HAP-1 (cell line): ENCODE measurements around the gene STK32B.

ENCODE experiments used
- DNase-seq, 2 experiments: peaks; one replicate each; pipeline ENCODE4 v3.0.0-alpha.2; 2016 to 2020; ENCODE audit warnings: low spot score in 2 of 2
- H3K27me3 ChIP-seq: fragments of 250-450 bp; sonication (Bioruptor Pico); 2 replicates; pipeline ENCODE4 v1.5.1; 2020; ENCODE audit warnings: low read depth, mild to moderate bottlenecking, moderate library complexity
- H3K36me3 ChIP-seq: fragments of 250-450 bp; sonication (Bioruptor Pico); replicated peaks from 2 replicates; pipeline ENCODE4 v1.5.1; 2020; ENCODE audit warnings: mild to moderate bottlenecking
- H3K4me1 ChIP-seq: fragments of 250-450 bp; sonication (Bioruptor Pico); 2 replicates; pipeline ENCODE4 v1.5.1; 2020; ENCODE audit warnings: mild to moderate bottlenecking
- H3K4me3 ChIP-seq: fragments of 250-450 bp; sonication (Bioruptor Pico); 2 replicates; pipeline ENCODE4 v1.5.1; 2020; ENCODE audit warnings: mild to moderate bottlenecking, moderate library complexity
- H3K9me3 ChIP-seq: fragments of 250-450 bp; sonication (Bioruptor Pico); 2 replicates; pipeline ENCODE4 v1.5.1; 2020; ENCODE audit warnings: mild to moderate bottlenecking, moderate library complexity
- in situ Hi-C: fragments of 300-500 bp; cut with MboI; formaldehyde crosslinking; loops from 3 replicates; pipeline ENCODE4 v1.14.3; 2020; ENCODE audit warnings: low sequenced_read_pairs, inconsistent platforms, mixed read lengths

Gene STK32B

DNA sequence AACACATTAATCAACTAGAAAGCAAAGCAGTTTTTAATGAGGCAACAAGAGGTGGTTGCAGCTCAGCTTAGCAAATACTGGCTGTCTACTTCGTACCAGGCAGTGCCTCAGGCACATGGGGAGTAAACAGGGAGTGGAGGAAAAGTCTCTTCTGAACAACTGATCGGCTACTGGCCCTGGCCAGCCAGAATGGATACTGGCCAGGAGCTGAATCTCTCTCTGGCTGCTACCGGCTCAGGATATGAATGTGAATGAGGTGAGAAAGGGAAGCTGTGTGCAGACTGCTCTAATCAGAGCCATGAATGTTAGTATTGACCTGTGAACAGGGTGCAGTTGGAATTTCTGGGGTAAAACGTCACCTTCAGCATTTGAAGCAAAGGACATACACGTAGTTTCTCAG lies 77.3 kb downstream of the STK32B start:
- in situ Hi-C loops = no loop called here
- Histone ChIP-seq H3K4me3 (no peak overlapping the region), H3K36me3 (no peaks in the 10 kb centered on the region), H3K9me3 (no peaks in the 10 kb centered on the region), H3K27me3 (no peaks in the 10 kb centered on the region), H3K4me1 (no peaks in the 10 kb centered on the region)
- DNase-seq = no peak

- in situ Hi-C loops = no loop called here
- DNase-seq = no peak
- no peak overlapping the region for H3K4me3 ChIP-seq
- H3K36me3 ChIP-seq = no peaks in the 10 kb centered on the region
- H3K27me3 ChIP-seq = no peaks in the 10 kb centered on the region
- no peaks in the 10 kb centered on the region for H3K9me3 ChIP-seq
- no peaks in the 10 kb centered on the region for H3K4me1 ChIP-seq
These were observed 81.9 kb downstream of the STK32B start for GRCh38 chr4:5133201-5133600.

GRCh38 chr4:5133933-5134594 lies 82.8 kb downstream of the STK32B start:
- H3K27me3 ChIP-seq = no peaks in the 10 kb centered on the region
- no peaks in the 10 kb centered on the region for H3K9me3 ChIP-seq
- H3K4me1 ChIP-seq = no peaks in the 10 kb centered on the region
- DNase-seq = no peak
- in situ Hi-C loops = no loop called here
- H3K4me3 ChIP-seq = no peak overlapping the region
- no peaks in the 10 kb centered on the region for H3K36me3 ChIP-seq

GRCh38 chr4:5134620-5135019 lies 83.3 kb downstream of the STK32B start:
- no peak overlapping the region for H3K4me3 ChIP-seq
- DNase-seq = no peak
- no peaks in the 10 kb centered on the region for H3K36me3 ChIP-seq
- no peaks in the 10 kb centered on the region for H3K27me3 ChIP-seq
- in situ Hi-C loops = no loop called here
- H3K9me3 ChIP-seq = no peaks in the 10 kb centered on the region
- H3K4me1 ChIP-seq = no peaks in the 10 kb centered on the region

DNA sequence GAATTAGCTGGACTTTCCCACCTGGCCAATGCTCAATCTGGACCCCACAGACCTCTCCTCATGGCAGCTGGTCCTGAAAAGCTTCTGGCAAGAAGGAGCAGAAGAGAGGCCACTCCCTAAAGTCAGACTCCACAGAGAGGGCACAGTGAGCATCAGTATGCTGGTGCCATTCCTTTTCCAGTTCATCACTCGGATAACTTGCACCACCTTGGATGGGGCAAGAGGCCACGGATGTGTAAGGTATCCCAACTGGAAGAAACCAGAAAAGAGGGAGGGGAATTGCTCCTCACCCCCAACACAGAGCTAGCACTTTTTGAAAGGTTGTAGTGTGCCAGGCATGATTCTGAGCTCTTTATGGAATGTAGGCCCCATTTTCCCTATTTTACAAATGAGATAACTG lies 85.9 kb downstream of the STK32B start:
- Histone ChIP-seq H3K4me1 (no peaks in the 10 kb centered on the region), H3K27me3 (no peaks in the 10 kb centered on the region), H3K36me3 (no peaks in the 10 kb centered on the region), H3K9me3 (no peaks in the 10 kb centered on the region), H3K4me3 (no peak overlapping the region)
- in situ Hi-C loops = no loop called here
- DNase-seq = no peak

- no peaks in the 10 kb centered on the region for H3K4me1 ChIP-seq
- H3K27me3 ChIP-seq = no peaks in the 10 kb centered on the region
- DNase-seq = no peak
- H3K9me3 ChIP-seq = no peaks in the 10 kb centered on the region
- in situ Hi-C loops = no loop called here
- no peak overlapping the region for H3K4me3 ChIP-seq
- no peaks in the 10 kb centered on the region for H3K36me3 ChIP-seq
These were observed 86.6 kb downstream of the STK32B start for GRCh38 chr4:5137927-5138326.

GRCh38 chr4:5138389-5138788 lies 87.1 kb downstream of the STK32B start:
- Histone ChIP-seq H3K36me3 (no peaks in the 10 kb centered on the region), H3K9me3 (no peaks in the 10 kb centered on the region), H3K4me3 (no peak overlapping the region), H3K4me1 (no peaks in the 10 kb centered on the region), H3K27me3 (no peaks in the 10 kb centered on the region)
- in situ Hi-C loops = no loop called here
- DNase-seq = no peak

DNA sequence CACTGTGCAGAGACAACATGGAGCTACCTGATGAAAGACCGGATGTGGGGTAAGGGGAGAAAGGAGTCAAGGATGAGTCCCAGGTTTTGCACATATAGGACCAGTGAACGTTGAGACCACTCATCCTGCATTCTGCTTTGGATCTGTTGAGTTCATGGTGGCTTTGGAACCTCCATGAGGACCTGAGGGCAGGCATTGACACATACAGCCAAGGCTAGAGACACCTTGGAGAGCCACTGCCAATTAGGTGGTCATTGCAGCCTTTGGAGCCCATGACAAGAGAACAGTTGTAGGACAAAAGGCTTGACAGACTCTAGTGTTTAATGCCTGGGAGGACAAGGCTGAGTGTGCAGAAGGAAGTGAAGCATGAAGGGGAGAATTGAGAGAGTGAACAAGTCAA lies 87.9 kb downstream of the STK32B start:
- Histone ChIP-seq H3K4me3 (no peak overlapping the region), H3K27me3 (no peaks in the 10 kb centered on the region), H3K4me1 (no peaks in the 10 kb centered on the region), H3K9me3 (no peaks in the 10 kb centered on the region), H3K36me3 (no peaks in the 10 kb centered on the region)
- in situ Hi-C loops = no loop called here
- DNase-seq = no peak

GRCh38 chr4:5141802-5142201 lies 90.5 kb downstream of the STK32B start:
- Histone ChIP-seq H3K4me3 (no peak overlapping the region), H3K27me3 (no peaks in the 10 kb centered on the region; the same call in 1 of the 2 replicates), H3K36me3 (no peaks in the 10 kb centered on the region), H3K4me1 (no peaks in the 10 kb centered on the region), H3K9me3 (no peaks in the 10 kb centered on the region)
- DNase-seq = no peak
- in situ Hi-C loops = no loop called here

- no peaks in the 10 kb centered on the region; the same call in 1 of the 2 replicates for H3K27me3 ChIP-seq
- H3K4me1 ChIP-seq = no peaks in the 10 kb centered on the region
- in situ Hi-C loops = no loop called here
- H3K36me3 ChIP-seq = no peaks in the 10 kb centered on the region
- no peak overlapping the region for H3K4me3 ChIP-seq
- no peaks in the 10 kb centered on the region for H3K9me3 ChIP-seq
- peak in 1 of 2 experiments; percentile 33 for DNase-seq
These were observed 91.4 kb downstream of the STK32B start for GRCh38 chr4:5142726-5143125.

- H3K4me3 ChIP-seq = no peak overlapping the region
- no peak for DNase-seq
- no peaks in the 10 kb centered on the region; the same call in 1 of the 2 replicates for H3K27me3 ChIP-seq
- in situ Hi-C loops = no loop called here
- no peaks in the 10 kb centered on the region for H3K9me3 ChIP-seq
- no peaks in the 10 kb centered on the region for H3K4me1 ChIP-seq
- H3K36me3 ChIP-seq = no peaks in the 10 kb centered on the region
These were observed 92.1 kb downstream of the STK32B start for GRCh38 chr4:5143306-5143861.

DNA sequence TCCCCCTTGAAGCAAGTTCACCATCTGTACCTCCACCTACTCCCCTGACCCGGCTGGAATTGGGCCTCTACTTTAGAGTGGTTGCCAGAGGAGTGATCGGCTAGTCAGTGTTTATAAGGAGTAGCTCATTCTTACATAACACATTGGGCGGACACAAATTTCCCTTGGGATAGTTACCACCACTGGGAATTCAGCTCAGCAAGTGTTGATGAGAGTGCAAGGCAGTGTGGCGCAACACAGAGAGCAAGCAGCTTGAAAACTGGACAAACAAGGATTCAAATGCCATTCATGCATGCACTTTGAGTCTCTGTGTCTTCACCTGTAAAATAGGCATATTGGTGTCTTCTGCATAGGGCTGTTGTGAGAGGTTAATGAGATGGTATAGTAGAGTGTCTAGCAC lies 92.7 kb downstream of the STK32B start:
- H3K36me3 ChIP-seq = no peaks in the 10 kb centered on the region
- H3K9me3 ChIP-seq = no peaks in the 10 kb centered on the region
- no peaks in the 10 kb centered on the region for H3K4me1 ChIP-seq
- H3K4me3 ChIP-seq = no peak overlapping the region
- in situ Hi-C loops = no loop called here
- H3K27me3 ChIP-seq = no peaks in the 10 kb centered on the region; the same call in 1 of the 2 replicates
- no peak for DNase-seq

DNA sequence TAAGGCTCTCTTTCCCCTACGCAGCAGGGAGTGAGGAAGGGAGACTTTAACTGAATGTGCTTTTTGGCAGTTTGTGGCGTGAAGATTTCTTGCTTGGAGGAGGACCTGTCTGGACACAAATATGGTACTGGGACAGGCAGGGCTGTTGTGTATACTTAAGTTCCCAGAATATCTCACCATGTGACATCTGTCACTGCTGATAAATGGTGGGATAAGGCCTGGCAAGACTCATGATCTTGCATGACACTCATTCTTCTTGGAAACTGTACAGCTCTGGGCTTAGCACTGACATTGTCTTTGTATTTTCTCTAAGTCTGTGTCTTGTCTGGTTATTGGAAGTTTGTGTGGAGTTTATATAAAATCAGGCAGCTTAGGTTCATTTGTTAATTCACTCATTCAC lies 93.1 kb downstream of the STK32B start:
- H3K4me3 ChIP-seq = no peak overlapping the region
- H3K4me1 ChIP-seq = no peaks in the 10 kb centered on the region
- no peaks in the 10 kb centered on the region for H3K9me3 ChIP-seq
- no peak for DNase-seq
- in situ Hi-C loops = no loop called here
- H3K27me3 ChIP-seq = no peaks in the 10 kb centered on the region; the same call in 1 of the 2 replicates
- no peaks in the 10 kb centered on the region for H3K36me3 ChIP-seq

DNA sequence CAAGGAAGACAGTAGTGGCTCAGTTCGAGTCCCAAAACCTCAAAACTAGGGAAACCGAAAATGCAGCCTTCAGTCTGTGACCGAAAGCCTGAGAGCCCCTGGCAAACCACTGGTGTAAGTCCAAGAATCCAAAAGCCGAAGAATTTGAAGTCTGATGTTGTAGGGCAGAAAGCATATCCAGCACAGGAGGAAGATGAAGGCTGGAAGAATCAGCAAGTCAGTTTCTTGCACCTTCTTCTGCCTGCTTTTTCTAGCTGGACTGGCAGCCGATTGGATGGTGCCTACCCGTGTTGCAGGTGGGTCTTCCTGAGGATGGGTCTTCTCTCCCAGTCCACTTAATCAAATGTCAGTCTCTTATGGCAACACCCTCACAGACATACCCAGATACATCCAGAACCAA lies 95.0 kb downstream of the STK32B start:
- in situ Hi-C loops = no loop called here
- H3K36me3 ChIP-seq = no peaks in the 10 kb centered on the region
- no peaks in the 10 kb centered on the region; the same call in 1 of the 2 replicates for H3K27me3 ChIP-seq
- H3K4me1 ChIP-seq = no peaks in the 10 kb centered on the region
- no peak for DNase-seq
- H3K4me3 ChIP-seq = no peak overlapping the region
- H3K9me3 ChIP-seq = no peaks in the 10 kb centered on the region

GRCh38 chr4:5152521-5152920 lies 101.2 kb downstream of the STK32B start:
- DNase-seq = no peak
- Histone ChIP-seq H3K36me3 (no peaks in the 10 kb centered on the region), H3K9me3 (no peaks in the 10 kb centered on the region), H3K27me3 (no peaks in the 10 kb centered on the region), H3K4me1 (no peaks in the 10 kb centered on the region), H3K4me3 (no peak overlapping the region)
- in situ Hi-C loops = no loop called here
